Activated CD4-positive, alpha-beta T cell treated with anti-CD3 and anti-CD28 coated beads, Interleukin-2, Interleukin-4, amounts not matched to agents 100 ng/mL and 50 ng/mL, durations not matched to agents 16 hours and 8 hours (primary cell): Measurements from ENCODE around the gene RAB3A.

Experiments used
- DNase-seq: peaks from one replicate; pipeline ENCODE4 v3.0.0-alpha.2; 2020; ENCODE audit warnings: low spot score

The RAB3A gene

DNA sequence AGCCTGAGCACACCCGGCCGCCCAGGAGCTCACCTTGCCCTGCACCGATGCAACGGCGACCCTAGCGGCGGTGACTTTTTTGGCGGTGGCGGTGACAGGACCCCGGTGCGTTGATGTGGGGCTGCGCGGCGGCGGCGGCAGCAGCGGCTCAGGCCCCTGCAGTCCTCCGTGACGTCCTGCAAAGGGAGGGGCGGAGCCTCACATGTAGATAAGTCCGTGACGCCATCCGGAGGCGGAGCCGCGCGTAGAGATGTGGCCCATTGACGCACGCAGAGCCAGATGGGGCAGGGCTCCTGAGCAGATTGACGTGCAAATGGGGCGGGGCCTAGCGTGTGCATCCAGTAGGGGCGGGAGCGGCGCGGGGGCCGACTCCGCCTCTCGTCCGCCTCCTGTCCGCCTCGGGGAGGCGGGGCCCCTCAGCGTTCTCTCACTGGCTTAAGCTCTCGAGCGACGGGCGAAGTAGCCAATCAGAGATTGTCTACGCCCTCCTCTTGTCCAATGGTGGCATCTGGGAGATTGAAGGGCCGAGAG lies at the start of gene RAB3A:
Gene RAB3A, minus strand, starts transcription at position 180 of the 531 bp plus-strand sequence. CDS start 1,302 bp downstream, outside the sequence.
- DNase-seq = peak; percentile 99

DNA sequence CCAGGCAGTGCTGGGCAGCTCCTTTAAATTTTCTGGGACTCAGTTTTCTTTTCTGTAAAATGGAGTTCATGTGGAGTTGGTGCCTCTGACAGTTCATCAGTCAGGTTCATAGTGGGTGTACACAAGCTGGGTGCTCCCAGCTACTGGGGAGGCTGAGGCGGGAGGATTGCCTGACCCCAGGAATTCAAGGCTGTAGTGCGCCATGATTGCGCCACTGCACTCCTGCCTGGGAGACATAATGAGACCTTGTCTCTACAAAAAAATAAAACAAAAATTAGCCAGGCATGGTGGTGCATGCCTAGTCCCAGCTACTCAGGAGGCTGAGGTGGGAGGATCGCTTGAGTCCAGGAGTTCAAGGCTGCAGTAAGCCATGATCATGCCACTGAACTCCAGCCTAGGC lies 49.3 kb upstream of the RAB3A start:
- no peak for DNase-seq

DNA sequence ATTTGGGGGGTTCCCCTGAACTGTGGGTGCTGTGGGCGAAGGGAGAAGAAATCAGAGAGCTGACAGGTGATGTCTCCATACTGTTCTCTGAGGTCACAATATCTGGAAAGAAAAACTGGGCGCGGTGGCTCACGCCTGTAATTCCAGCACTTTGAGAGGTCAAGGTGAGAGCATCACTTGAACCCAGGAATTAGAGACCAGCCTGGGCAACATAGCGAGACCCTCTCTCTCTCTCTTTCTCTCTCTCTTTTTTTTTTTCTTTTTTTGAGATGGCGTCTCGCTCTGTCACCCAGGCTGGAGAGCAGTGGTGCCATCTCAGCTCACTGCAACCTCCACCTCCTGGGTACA lies 48.5 kb upstream of the RAB3A start:
- DNase-seq = no peak

DNA sequence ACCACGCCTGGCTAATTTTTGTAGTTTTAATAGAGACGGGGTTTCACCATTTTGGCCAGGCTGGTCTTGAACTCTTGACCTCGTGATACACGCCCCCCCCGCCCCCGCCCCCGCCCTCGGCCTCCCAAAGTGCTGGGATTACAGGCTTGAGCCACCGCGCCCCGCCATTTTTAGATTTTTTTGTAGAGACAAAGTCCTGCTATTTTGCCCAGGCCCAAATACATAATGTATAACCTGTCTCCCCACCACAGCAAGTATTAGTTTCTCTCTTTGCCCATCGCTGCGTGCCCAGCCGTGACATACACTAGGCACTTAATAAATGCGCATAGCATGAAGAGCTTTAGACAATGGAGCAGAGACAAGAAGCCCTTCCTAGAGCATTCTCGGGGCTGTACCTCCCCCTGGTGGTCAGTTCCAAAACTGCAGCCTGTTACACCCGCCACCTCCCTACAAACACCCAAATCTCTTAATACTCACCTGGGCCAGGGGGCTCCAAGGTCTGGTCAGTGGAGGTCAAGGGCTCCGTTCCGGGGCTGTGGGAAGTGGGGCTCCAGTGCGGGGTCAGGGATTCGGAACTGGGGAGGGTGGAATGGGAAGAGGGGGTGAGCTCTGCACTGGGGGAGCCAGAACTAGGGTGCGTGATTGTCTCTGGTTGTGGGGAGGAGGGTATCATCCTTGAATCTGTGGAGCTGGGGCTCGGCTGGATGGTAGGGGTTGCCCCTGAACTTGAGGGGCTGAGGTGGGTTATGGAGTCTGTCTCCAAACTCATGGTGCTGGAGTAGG lies 47.9 kb upstream of the RAB3A start:
- DNase-seq = peak; percentile 82

- DNase-seq = no peak
These were observed 46.0 kb upstream of the RAB3A start for GRCh38 chr19:18249834-18250233.

DNA sequence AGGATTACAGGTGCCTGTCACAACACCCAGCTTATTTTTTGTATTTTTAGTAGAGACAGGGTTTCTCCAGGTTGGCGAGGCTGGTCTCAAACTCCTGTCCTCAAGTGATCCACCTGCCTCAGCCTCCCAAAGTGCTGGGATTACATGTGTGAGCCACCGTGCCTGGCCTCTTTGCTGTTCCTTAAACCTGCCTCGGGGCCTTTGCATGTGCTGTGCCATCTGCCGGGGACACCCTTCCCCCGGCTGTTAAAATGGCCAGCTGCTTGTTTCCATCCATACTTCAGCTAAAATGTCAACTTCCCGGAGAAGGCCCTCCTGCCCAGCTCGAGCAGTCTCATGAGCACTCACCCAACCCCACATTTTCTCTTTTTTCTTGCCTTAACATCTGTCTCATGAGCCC lies 41.5 kb upstream of the RAB3A start:
- no peak for DNase-seq

- DNase-seq = no peak
These were observed 35.5 kb upstream of the RAB3A start for GRCh38 chr19:18239303-18239702.

GRCh38 chr19:18234194-18234593 lies 30.4 kb upstream of the RAB3A start:
- no peak for DNase-seq

DNA sequence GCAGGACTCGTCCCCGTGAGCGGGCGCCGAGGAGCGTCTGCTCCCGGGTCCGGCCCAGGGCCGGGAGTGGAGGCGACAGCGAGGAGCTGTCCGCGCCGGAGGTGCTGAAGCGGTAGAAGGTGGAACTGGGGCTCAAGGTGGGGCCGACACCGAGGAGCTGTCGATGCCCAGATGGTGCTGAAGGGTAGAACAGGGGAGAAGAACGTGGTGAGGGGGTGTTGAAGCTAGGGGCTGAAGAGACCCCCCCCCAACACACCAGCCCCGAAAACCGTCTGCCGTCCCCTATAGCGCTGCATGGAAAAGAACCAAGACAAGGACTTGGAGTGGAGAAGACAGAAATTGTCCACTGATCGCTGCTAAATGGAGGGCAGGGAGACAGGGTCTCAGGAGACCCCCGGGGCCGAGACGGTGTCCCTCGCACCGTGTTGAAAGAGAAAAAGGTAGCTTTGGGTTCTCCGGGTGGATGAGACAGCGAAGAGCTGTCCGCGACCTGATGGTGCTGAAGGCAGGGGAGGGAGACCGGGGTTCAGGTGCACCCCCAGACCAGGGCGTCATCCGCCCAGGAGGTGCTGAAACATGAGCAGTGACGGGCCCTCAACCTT lies 29.5 kb upstream of the RAB3A start:
- DNase-seq = peak; percentile 22

DNA sequence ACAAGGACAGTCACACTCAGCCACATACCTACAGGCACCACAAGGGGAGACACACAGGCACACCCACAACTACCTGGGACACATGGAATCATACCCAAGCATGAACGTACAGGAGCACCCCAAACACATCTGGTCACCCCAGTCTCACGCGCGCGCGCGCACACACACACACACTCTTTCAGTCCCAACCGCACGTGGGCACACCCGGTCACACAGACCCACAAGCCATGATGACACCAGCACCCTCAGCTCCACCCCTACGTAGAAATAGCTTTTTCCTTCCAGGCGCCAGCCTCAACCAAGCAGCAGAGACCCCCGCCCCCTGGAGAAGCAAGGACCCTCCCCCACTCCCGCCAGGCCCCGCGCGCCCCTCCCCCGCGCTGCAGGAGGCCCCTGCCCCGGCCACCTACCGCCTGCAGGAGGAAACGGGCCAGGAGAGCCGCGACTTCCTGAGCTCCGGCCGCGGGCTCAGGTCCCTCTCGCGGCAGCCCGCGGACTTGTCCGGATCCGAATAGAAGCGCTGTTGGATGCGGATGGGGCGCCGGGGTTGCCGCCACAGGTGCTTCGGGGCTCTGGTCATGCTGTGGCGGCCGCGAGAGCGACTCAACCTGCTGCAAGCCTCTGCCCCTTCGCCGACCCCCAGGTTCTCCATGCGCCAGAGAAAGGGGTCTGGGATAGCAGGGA lies 28.8 kb upstream of the RAB3A start:
- no peak for DNase-seq

DNA sequence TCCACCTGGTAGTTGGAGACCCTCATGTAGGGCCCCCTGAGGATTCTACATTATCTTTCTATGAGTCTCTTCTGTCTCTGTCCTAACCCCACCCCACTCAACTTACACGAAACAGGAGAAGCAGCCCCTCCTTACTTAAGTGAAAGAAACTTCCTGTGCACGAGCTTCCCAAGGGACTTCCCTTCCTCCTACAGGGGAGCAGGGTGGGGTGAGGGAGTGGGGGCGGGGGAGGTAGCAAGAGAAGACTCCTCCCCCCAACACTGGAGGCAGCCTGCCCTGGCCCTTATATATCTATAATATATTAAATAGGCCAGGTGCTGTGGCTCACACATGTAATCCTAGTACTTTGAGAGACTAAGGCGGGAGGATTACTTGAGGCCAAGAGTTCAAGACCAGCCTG lies 27.9 kb upstream of the RAB3A start:
- no peak for DNase-seq

DNA sequence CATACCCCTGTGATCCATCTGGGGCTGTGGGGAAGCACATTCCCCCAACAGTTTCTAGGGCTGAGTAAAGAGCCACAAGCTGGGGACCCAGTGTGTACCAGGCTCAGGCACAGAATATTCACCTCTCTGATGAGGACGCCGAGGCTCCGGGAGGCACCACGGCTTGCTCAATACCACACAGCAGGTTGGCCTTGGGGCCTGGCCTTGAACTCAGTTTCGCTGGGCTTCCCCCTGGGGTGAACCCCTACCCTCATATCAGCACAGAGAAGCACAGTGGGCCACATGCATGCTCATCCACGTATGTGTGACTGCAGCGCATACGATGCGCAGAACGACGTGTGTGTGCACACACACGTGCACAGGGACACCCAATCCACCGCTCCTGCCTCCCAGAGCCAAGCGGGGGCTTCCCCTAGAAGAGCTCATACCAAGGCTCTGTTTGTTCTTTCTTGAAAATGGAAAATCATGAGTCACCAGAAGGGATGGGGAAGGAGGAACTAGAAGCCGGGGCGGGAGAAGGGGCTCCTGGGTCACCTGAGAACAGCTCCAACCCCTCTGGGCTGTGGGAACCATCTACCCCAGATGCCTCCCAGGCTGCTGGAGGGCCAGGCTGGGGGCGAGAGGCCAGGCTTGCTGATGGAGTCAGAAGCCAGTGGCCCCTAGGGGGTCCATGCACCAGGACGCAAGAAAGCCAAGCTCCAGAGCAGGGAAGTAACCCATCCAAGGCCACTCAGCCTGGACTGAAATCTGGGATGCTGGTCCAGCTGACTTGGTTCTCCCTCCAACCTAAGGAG lies 27.3 kb upstream of the RAB3A start:
- DNase-seq = no peak

DNA sequence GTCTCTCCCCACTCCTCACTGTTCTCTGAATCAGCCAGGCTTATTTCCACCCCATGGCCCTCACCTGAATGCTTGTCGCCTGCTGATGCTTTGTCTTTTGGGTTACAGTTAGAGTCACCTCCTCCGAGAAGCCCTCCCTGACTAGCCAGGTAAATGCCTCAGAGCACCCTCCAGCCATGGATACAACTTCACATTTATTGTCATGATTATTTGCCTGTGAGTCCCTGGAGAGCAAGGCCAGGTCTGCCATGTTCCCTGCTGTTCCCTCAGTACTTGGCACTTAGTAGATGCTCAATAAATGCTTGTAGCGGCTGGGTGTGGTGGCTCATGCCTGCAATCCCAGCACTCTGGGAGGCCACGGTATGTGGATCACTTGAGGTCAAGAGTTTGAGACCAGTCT lies 26.1 kb upstream of the RAB3A start:
- DNase-seq = no peak

- peak; percentile 23 for DNase-seq
These were observed 25.6 kb upstream of the RAB3A start for GRCh38 chr19:18229474-18229873.

GRCh38 chr19:18227781-18228271 lies 24.0 kb upstream of the RAB3A start:
- no peak for DNase-seq

- DNase-seq = no peak
These were observed 23.3 kb upstream of the RAB3A start for GRCh38 chr19:18226956-18227780.

DNA sequence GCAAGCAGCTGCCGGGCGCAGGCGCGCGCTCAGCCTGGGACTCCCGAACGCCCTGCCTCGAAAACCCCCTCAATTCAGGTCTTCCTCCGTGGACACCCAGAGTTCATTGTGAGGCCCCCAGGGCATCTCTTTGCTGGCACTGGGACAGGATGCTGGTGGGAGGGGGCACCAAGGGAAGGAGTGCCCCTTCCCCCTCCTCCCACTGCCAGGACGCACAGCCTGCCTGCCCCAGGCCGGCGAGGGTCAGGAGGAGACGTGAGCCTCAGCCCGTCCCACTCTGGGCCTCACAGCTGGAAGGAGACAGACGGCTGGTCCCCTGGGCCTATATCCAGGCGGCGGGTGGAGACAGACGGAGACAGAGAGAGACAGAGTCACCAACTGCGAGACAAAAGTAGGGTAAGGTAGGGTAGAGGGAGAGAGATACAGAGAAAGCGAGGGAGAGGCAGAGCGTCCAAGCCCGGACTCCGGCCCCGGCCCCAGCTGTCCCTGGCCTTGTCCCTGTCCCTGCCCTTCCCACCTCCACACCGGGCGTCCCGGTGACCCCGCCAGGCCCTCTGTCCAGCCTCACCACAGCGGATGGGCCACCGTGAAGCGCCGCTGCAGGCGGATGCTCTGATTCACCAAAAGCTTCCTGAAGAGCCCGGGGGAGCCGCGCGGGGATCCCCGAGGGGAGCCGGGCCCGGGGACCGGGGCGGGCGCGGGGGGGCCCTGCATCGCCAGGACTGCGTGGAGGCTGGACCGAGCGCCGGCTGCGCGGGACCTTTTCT lies 22.0 kb upstream of the RAB3A start, which contains the start of gene PDE4C:
Gene PDE4C, minus strand, starts transcription at position 737 of the 767 bp plus-strand sequence. Its CDS starts 23 bp downstream, at position 714.
- DNase-seq = no peak

DNA sequence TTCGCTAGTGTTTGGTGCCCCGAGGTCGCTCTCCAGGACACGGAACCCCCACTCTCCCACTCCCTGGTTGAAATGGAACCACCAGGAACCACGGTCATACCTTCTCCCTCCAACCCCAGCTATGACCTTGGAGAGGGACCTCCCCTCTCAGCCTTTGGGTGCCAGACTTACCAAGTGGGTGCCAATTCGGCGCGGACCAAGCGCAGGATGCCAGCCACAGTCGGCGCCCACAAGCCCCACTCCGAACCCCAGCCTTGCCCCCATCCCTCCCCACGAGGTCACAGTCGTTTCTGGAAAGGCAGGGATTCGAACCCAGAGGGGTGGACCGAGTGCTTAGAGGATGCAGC lies 21.5 kb upstream of the RAB3A start:
- no peak for DNase-seq

DNA sequence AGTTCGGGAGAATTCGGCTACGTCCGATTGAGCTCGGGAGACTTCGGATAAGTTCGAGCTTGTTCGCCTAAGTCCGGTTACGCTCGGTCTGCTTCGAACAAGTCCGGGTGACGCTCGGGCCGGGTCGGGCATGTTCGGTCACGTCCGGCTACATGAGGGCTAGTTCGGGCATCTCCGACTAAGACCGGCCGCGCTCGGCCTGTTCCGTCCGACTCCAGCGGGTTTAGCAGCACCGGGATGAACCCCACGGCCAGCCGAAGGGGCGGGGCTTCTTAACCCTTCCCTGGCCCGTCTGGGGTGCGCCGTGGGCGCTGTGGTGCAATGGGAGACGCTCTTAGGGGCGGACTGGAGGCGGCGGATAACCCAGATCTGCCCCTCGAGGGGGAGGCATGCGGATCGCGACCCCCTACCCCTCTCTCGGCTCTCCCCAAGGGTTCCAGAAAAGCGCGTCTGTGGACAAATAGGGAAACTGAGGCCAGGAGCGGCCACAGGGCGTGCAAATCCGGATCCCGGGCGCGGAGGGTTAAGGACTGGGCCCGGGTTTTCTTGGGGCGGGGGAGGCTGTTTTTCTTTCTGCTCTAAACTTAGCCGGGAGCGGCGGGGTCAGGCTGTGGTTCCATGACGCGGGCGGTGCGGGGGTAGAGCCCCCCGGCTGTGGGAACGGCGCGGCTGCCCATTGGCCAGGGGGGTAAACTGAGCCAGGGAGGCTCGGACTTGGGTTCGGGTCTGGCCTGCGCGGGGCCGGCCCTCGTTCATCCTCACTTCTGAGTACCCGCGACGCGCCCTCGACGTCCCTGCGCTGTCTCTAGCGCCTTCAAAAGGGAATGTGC lies 20.9 kb upstream of the RAB3A start:
- peak; percentile 97 for DNase-seq
